HEK293T (cell line): ENCODE results near the gene GLRX3.
A peak's percentile ranks its signal among the peaks of the same experiment; 100 is the strongest.

Experiments used
- CTCF ChIA-PET: fragments of 350-600 bp; formaldehyde crosslinking; extraction: SDS; loops from one replicate; lab custom pipeline; 2021; ENCODE audit warnings: antibody characterized with exemption, inconsistent platforms; lab: Yijun Ruan, JAX
- POLR2A ChIA-PET: fragments of 350-600 bp; formaldehyde crosslinking; extraction: SDS; loops from one replicate; lab custom pipeline; 2020; ENCODE audit warnings: antibody characterized with exemption, inconsistent platforms; lab: Yijun Ruan, JAX
- DNase-seq: peaks from one replicate; pipeline ENCODE4 v3.0.0; 2012; ENCODE audit warnings: mixed read lengths; ENCODE audit errors: extremely low spot score
- ARNT ChIP-seq: fragments of 450-650 bp; IDR thresholded peaks from 2 replicates; pipeline ENCODE4 v1.6.1; 2017; ENCODE audit warnings: mild to moderate bottlenecking
- BHLHE40 ChIP-seq: fragments of 450-650 bp; IDR thresholded peaks from 2 replicates; pipeline ENCODE4 v1.6.1; 2016; ENCODE audit warnings: mild to moderate bottlenecking, moderate library complexity, borderline replicate concordance
- CTBP1 ChIP-seq: fragments of 450-650 bp; IDR thresholded peaks from 2 replicates; pipeline ENCODE4 v1.6.1; 2016; ENCODE audit warnings: borderline replicate concordance
- ELF4 ChIP-seq: fragments of 450-650 bp; IDR thresholded peaks from 2 replicates; pipeline ENCODE4 v1.6.1; 2017; ENCODE audit warnings: antibody characterized with exemption
- FOXA1 ChIP-seq: fragments of 450-650 bp; IDR thresholded peaks from 2 replicates; pipeline ENCODE4 v1.6.1; 2016; ENCODE audit warnings: mild to moderate bottlenecking
- FOXK2 ChIP-seq: fragments of 450-650 bp; IDR thresholded peaks from 2 replicates; pipeline ENCODE4 v1.6.1; 2016; ENCODE audit warnings: mild to moderate bottlenecking
- FOXM1 ChIP-seq: fragments of 450-650 bp; IDR thresholded peaks from 2 replicates; pipeline ENCODE4 v1.6.1; 2017; ENCODE audit warnings: mild to moderate bottlenecking, borderline replicate concordance
- HDGF ChIP-seq: fragments of 450-650 bp; IDR thresholded peaks from 2 replicates; pipeline ENCODE4 v1.6.1; 2017; ENCODE audit warnings: antibody characterized with exemption, borderline replicate concordance
- L3MBTL2 ChIP-seq: fragments of 450-650 bp; conservative IDR thresholded peaks from 2 replicates; pipeline ENCODE4 v1.6.1; 2016; ENCODE audit warnings: mild to moderate bottlenecking
- LEF1 ChIP-seq: fragments of 450-650 bp; IDR thresholded peaks from 2 replicates; pipeline ENCODE4 v1.6.1; 2017; ENCODE audit warnings: mild to moderate bottlenecking, borderline replicate concordance
- NFRKB ChIP-seq: fragments of 450-650 bp; IDR thresholded peaks from 2 replicates; pipeline ENCODE4 v1.6.1; 2016; ENCODE audit warnings: mild to moderate bottlenecking, moderate library complexity
- PKNOX1 ChIP-seq: fragments of 450-650 bp; IDR thresholded peaks from 2 replicates; pipeline ENCODE4 v1.6.1; 2016
- SP1 ChIP-seq: fragments of 450-650 bp; IDR thresholded peaks from 2 replicates; pipeline ENCODE4 v1.6.1; 2017
- SUZ12 ChIP-seq: fragments of 450-650 bp; IDR thresholded peaks from 2 replicates; pipeline ENCODE4 v1.6.1; 2016; ENCODE audit warnings: mild to moderate bottlenecking
- TARDBP ChIP-seq: fragments of 450-650 bp; IDR thresholded peaks from 2 replicates; pipeline ENCODE4 v1.6.1; 2016
- ZNF384 ChIP-seq: fragments of 450-650 bp; IDR thresholded peaks from 2 replicates; pipeline ENCODE4 v1.6.1; 2016

GLRX3 gene

GRCh38 chr10:130188195-130189175 is 52.3 kb downstream of the GLRX3 start:
- no peak for TF ChIP-seq SUZ12
- TF ChIP-seq FOXK2: no peak
- no peak for TF ChIP-seq ARNT
- no peak for TF ChIP-seq NFRKB
- no peak for TF ChIP-seq HDGF
- no peak for TF ChIP-seq ZNF384
- TF ChIP-seq TARDBP: no peak
- no peak for TF ChIP-seq FOXA1
- TF ChIP-seq LEF1: no peak
- TF ChIP-seq BHLHE40: no peak
- no peak for TF ChIP-seq SP1
- no peak for TF ChIP-seq ELF4
- TF ChIP-seq PKNOX1: no peak
- CTCF ChIA-PET: no interaction called here
- DNase-seq: no peak
- POLR2A ChIA-PET: no interaction called here

DNA sequence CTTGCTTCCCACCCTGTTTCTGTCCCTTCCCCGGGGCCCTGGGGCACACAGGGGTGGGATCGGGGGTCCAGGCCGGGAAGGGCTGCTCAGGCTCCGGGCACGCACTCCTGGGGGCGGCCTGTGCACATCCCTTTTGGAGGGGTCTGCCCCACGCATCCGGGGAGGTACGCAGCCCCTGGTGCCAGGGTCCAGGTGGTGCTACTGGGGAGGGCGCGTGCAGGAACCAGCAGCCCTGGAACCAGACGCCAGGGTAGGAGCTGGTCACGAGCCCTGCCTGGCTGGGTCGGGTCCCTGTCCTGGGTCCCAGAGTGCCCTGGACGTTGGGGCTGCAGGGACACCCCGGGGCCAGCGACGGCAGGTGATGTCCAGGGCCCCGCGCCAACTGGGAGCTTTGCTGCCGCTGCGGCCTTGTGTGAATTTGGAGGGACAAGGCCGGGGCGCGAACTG is 53.4 kb downstream of the GLRX3 start:
- no peak for TF ChIP-seq BHLHE40
- TF ChIP-seq L3MBTL2: no peak
- TF ChIP-seq SP1: no peak
- no peak for TF ChIP-seq FOXA1
- TF ChIP-seq CTBP1: no peak
- no peak for TF ChIP-seq FOXK2
- no peak for TF ChIP-seq PKNOX1
- TF ChIP-seq LEF1: no peak
- TF ChIP-seq ELF4: no peak
- TF ChIP-seq ARNT: no peak
- TF ChIP-seq SUZ12: no peak
- TF ChIP-seq TARDBP: no peak
- TF ChIP-seq NFRKB: no peak
- TF ChIP-seq FOXM1: no peak
- TF ChIP-seq HDGF: no peak
- ChIA-PET CTCF (interaction anchor here (0.6 to 0.8 kb wide), 2 partner anchors 218 to 768 kb away, joined by 3 to 7 read pairs; no protein-coding TSS in a partner anchor), POLR2A (no interaction called here)
- no peak for DNase-seq

- TF ChIP-seq HDGF (0 out of 2 replicates have a peak, but pooled peaks have one; percentile 66), FOXM1 (no peak), FOXK2 (no peak), BHLHE40 (no peak), L3MBTL2 (peak; percentile 48; the same call in 1 of the 2 replicates), ARNT (0 out of 2 replicates have a peak, but pooled peaks have one; percentile 34), NFRKB (no peak), FOXA1 (no peak), CTBP1 (no peak)
- POLR2A ChIA-PET: no interaction called here
- CTCF ChIA-PET: interaction anchor here (0.6 to 0.9 kb wide), 3 partner anchors 63 to 768 kb away, joined by 3 to 7 read pairs (median 3); no protein-coding TSS in a partner anchor
- peak; percentile 95 for DNase-seq
Observed at GRCh38 chr10:130190055-130190736, 54.0 kb downstream of the GLRX3 start.

DNA sequence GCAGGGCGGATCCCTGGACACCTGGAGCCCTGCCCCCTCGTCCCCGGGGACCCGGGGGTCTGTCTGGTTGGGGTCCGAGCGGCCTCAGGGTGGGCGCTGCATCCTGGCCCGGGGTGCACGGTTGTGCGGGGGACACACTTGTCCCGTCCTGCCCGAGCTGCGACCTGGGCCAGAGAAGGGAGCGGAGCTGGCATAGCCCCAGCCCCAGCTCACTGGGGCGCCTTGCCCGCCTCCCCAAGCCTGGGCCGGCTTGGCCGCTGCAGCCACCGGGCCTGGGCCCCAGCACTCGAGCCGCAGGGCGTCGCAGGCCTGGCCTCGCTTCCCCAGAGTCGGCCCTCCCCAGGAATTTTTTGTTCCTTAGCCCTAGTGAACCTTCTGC is 54.5 kb downstream of the GLRX3 start:
- ChIA-PET POLR2A (no interaction called here), CTCF (interaction anchor here (0.9 kb wide), 1 partner anchor 63 kb away, joined by 3 read pairs; no protein-coding TSS in a partner anchor)
- TF ChIP-seq LEF1 (no peak), FOXK2 (no peak), TARDBP (no peak), HDGF (no peak), ELF4 (no peak), L3MBTL2 (no peak), SUZ12 (no peak), FOXA1 (no peak), ARNT (no peak), BHLHE40 (no peak)
- DNase-seq: no peak

DNA sequence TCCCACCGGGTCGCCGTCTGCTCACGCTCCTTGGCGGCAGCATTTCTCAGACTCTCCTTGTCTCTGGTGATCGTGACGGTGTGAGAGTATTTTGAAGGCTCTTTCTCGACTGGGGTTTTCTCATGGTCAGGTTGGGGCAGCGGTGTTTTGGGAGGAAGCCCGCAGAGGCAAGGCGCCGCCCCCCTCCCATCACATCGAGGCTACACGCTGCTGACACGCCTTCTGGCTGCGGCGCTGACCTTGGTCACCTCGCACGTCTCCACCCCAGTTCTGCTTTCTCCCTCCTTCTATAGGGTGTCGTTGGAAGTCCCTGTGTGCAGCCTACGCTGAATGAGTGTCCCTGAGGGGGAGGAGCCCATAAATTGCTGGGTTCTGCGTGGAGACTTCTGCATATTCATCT is 55.2 kb downstream of the GLRX3 start:
- no peak for TF ChIP-seq NFRKB
- TF ChIP-seq L3MBTL2: no peak
- TF ChIP-seq BHLHE40: no peak
- TF ChIP-seq SUZ12: no peak
- no peak for TF ChIP-seq ELF4
- no peak for TF ChIP-seq ARNT
- TF ChIP-seq FOXK2: no peak
- TF ChIP-seq ZNF384: no peak
- no peak for TF ChIP-seq HDGF
- no peak for TF ChIP-seq TARDBP
- TF ChIP-seq CTBP1: no peak
- no peak for TF ChIP-seq FOXA1
- CTCF ChIA-PET: interaction anchor here (0.9 kb wide), 1 partner anchor 64 kb away, joined by 3 read pairs; no protein-coding TSS in a partner anchor
- POLR2A ChIA-PET: no interaction called here
- no peak for DNase-seq
